Measurements from ENCODE around the gene GPR25.

GRCh38 chr1:200901796-200902444, 29.1 kb downstream of the GPR25 start:
- TF ChIP-seq CTCF (conservative IDR thresholded peaks at IDR 0.05; ENCODE audit: low read depth, low read length) (no peak), FOS (IDR thresholded peaks at IDR 0.05; ENCODE audit: low read depth, low read length) (no peak), MAFK (IDR thresholded peaks at IDR 0.05; ENCODE audit: low read depth, low read length) (no peak), RFX5 (IDR thresholded peaks at IDR 0.05; ENCODE audit: low read depth, low read length) (no peak), BHLHE40 (IDR thresholded peaks at IDR 0.05; ENCODE audit: low read depth, low read length) (no peak), POLR2A (IDR thresholded peaks at IDR 0.05; ENCODE audit: low read depth, low read length) (no peak), ELK1 (IDR thresholded peaks at IDR 0.05; ENCODE audit: borderline replicate concordance, low read depth, low read length) (no peak), NFE2L2 (IDR thresholded peaks at IDR 0.05; ENCODE audit: low read depth, low read length) (no peak), RCOR1 (IDR thresholded peaks at IDR 0.05; ENCODE audit: insufficient replicate concordance, low read length) (no peak), MAZ (IDR thresholded peaks at IDR 0.05; ENCODE audit: borderline replicate concordance, low read depth, low read length) (no peak), MXI1 (IDR thresholded peaks at IDR 0.05; ENCODE audit: borderline replicate concordance, low read depth, low read length) (no peak), SMC3 (IDR thresholded peaks at IDR 0.05; ENCODE audit: low read depth, low read length) (no peak)

Measured in IMR-90 (cell line).